ENCODE measurements around the gene FAM227A. TPM values are rescaled to one million over a fixed set of nuclear protein-coding genes. Genes with fewer than 3 reads are reported as not detected.

Gene FAM227A
- total and polyA plus RNA-seq, 2 of the 13 experiments (the other 11 are each of a cell fraction or from before 2014, with no cell fraction given) = 1.0 to 1.5 TPM

DNA sequence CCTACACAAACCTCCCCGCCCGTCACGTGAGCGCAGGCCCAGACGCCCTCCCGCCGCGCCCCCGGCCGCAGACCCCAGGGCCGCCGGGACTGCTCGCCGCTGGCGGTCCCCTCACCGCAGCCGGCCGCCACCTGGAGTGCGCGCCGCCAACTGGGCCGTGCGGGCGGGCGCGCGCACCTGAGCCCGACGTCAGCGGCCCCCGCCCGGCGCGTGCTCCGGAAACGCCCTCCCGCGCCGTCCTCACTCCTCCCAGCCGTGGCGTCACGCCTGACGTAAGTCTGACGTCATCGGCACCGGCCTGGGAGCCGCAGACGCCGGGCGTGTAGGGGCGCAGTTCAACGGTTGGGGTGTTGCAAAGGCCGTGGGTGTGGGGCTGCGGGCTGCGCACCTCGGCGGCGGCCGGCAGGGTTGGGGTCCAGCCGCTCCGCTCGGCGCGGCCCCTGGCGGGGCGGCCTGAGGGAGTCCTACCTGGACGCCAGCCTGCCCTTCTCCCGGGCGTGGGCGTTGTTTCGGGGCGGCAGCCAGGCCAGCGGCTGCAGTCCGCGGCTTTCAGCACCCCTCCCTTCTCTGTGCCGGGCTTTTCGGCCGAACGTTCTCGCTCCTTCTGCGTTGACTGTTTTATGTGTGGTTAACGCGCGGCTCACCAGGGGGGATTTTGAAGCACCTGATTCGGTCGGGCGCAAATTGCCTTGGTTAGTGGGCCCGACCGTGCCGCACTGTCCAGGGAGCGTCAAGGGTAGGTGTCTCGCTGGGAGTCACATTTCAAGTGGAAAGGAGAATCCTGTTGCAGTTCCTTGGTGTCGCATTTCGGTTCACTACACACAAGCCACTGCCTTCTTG, 44.8 kb upstream of the FAM227A start, which contains the start of gene JOSD1 (continued):
- TF ChIP-seq ZNF44 (CRISPR knock-in tag; IDR thresholded peaks at IDR 0.05) (no peak), SMARCE1 (IDR thresholded peaks at IDR 0.05; ENCODE audit: borderline replicate concordance) (no peak), LCORL (IDR thresholded peaks at IDR 0.05) (no peak), LCORL (CRISPR knock-in tag; IDR thresholded peaks at IDR 0.05) (peak; percentile 48; the same call in 1 of the 2 replicates), ZNF253 (CRISPR knock-in tag; IDR thresholded peaks at IDR 0.05; ENCODE audit: borderline replicate concordance) (no peak; the same call in 1 of the 2 replicates), ATM (IDR thresholded peaks at IDR 0.05; ENCODE audit: borderline replicate concordance) (no peak), KAT2B (IDR thresholded peaks at IDR 0.05; ENCODE audit: borderline replicate concordance, low read depth, low read length) (no peak), DDIT3 (CRISPR knock-in tag; IDR thresholded peaks at IDR 0.05) (no peak), MTA1 (CRISPR knock-in tag; IDR thresholded peaks at IDR 0.05; ENCODE audit: borderline replicate concordance) (no peak; the same call in 1 of the 2 replicates), NFIC (IDR thresholded peaks at IDR 0.05; ENCODE audit: low read length) (no peak), ZNF891 (CRISPR knock-in tag; IDR thresholded peaks at IDR 0.05) (no peak), HES4 (CRISPR knock-in tag; IDR thresholded peaks at IDR 0.05; ENCODE audit: borderline replicate concordance) (peak; percentile 61), KLF16 (CRISPR knock-in tag; IDR thresholded peaks at IDR 0.05) (no peak), ZNF143 (CRISPR knock-in tag; IDR thresholded peaks at IDR 0.05) (no peak), ZNF740 (CRISPR knock-in tag; IDR thresholded peaks at IDR 0.05) (0 out of 2 replicates have a peak, but pooled peaks have one; percentile 14), FUBP1 (CRISPR knock-in tag; IDR thresholded peaks at IDR 0.05; ENCODE audit: borderline replicate concordance) (no peak), NFKBIZ (CRISPR knock-in tag; IDR thresholded peaks at IDR 0.05) (no peak), ZNF263 (CRISPR knock-in tag; IDR thresholded peaks at IDR 0.05) (0 out of 2 replicates have a peak, but pooled peaks have one; percentile 39), ZNF274 (CRISPR knock-in tag; IDR thresholded peaks at IDR 0.05) (peak; percentile 78), RNF2 (conservative IDR thresholded peaks at IDR 0.05; ENCODE audit: low read depth) (0 out of 2 replicates have a peak, but pooled peaks have one; percentile 24), ZNF569 (CRISPR knock-in tag; IDR thresholded peaks at IDR 0.05; ENCODE audit: borderline replicate concordance) (no peak), ZNF121 (CRISPR knock-in tag; IDR thresholded peaks at IDR 0.05) (0 out of 2 replicates have a peak, but pooled peaks have one; percentile 12), ZNF547 (CRISPR knock-in tag; IDR thresholded peaks at IDR 0.05) (peak; percentile 62; the same call in 1 of the 2 replicates), ZNF761 (CRISPR knock-in tag; conservative IDR thresholded peaks at IDR 0.05) (no peak), CBX2 (IDR thresholded peaks at IDR 0.05; ENCODE audit: low read depth, low read length) (no peak), CBX2 (CRISPR knock-in tag; IDR thresholded peaks at IDR 0.05; ENCODE audit: low read depth) (no peak), SAP130 (CRISPR knock-in tag; IDR thresholded peaks at IDR 0.05; ENCODE audit: low read depth) (peak; percentile 91), ADNP (CRISPR knock-in tag; IDR thresholded peaks at IDR 0.05) (no peak), ZNF639 (CRISPR knock-in tag; conservative IDR thresholded peaks at IDR 0.05) (no peak)

Measured in HepG2 (cell line).